Prostate gland (tissue), 2 donors: ENCODE results near the gene CDH13.

ENCODE experiments used
- CTCF ChIP-seq, 4 experiments: fragments of 200-600 bp in 2 of 4; fragments of 450-650 bp in 2 of 4; sonication (generic) in 2 of 4; IDR thresholded peaks; 1 replicate in 3 of 4; 2 replicates in 1 of 4; pipeline ENCODE4 v1.5.1; 2016 to 2019; ENCODE audit warnings: antibody characterized with exemption in 4 of 4, mild to moderate bottlenecking in 2 of 4, moderate library complexity in 2 of 4
- POLR2A ChIP-seq: fragments of 450-650 bp; IDR thresholded peaks from one replicate; pipeline ENCODE4 v1.6.1; 2016; ENCODE audit warnings: antibody characterized with exemption, mild to moderate bottlenecking

- TF ChIP-seq CTCF (IDR thresholded peaks at IDR 0.05), result no peak
- TF ChIP-seq POLR2A, result no peak
Measured at GRCh38 chr16:82695806-82696205, 69.0 kb downstream of the CDH13 start.
